NOMO-1 (cell line): ENCODE results near the gene FAM167B.

ENCODE experiments used
- DNase-seq, 2 experiments: peaks; one replicate each; lab custom pipeline; 2025; ENCODE audit not compliant: unreplicated experiment in 2 of 2; lab: John Stamatoyannopoulos, UW

The FAM167B gene

DNA sequence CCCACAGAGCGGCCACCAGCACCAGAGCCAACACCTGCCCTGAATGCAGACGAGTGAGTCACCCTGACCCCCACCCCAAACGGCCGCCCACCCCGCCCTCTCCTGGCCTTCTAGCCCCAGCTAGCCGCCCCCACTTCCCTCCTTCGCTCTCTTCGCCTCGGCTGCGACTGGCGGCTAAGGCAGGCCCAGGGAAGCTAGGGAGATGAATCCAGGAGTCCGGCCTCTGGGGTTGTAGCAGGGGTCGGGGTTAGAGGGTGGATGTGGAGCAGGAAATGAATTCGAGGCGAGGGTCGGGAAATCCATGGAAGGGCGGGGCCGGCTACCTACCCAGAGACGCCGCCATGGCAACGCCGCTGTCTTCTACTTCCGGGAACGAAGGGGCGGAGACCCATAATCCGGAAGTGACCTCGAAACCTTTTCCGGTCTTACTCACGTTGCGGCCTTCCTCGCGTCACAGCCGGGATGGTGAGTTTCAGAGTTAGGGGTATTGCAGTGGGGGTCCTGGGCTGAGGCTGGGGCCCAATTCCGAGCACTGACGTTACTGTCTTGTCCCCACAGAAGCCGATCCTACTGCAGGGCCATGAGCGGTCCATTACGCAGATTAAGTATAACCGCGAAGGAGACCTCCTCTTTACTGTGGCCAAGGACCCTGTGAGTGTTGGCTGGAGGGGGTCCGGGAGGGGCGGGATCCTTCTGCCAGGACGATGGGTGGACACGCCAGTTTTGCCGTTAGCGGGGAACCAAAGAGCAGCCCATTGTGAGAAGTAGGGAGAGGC lies 24.9 kb upstream of the FAM167B start, which contains the start of the genes EIF3I and TMEM234:
EIF3I (plus strand) TSS at position 428 of the 776 bp plus-strand sequence; CDS start at position 463, 35 bp downstream.
TMEM234 (minus strand) TSS at position 374 of the 776 bp plus-strand sequence; CDS start at position 343, 31 bp downstream.
- peak; percentile 63 to 84 for DNase-seq

DNA sequence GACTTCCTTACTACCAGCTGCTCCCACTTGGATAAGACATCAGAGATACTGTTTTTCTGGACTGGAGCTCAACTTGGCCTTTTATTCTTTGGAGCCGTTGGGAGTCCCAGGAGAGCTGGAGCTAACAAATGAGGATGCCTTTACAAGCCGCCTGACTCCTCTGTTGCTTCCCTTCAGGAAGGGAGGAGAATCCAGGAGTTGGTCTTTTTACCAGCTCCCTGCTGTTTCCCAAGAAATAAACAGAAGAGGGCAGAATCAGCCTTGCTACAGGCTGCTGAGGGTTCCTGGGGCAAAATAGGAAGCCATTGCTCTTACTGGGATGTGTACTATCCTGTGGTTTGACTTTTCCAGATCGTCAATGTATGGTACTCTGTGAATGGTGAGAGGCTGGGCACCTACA lies 23.3 kb upstream of the FAM167B start:
- no peak for DNase-seq

DNA sequence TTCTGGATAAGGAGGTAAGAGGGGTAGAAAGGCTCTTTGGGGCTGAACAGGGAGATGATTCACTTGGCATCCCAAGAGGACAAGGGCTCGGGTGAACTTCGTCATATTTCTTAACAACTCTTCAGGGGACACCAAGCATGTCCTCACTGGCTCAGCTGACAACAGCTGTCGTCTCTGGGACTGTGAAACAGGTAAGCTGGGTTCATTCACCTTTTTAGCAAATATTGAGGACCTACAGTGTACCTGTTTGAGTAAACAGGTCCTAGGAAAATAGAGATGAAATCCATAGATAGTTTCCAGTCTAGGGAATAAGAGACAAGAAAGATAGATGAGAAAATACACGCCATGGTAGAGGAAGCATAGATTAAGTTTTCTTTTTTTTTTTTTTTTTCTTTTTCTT lies 22.7 kb upstream of the FAM167B start:
- no peak for DNase-seq

DNA sequence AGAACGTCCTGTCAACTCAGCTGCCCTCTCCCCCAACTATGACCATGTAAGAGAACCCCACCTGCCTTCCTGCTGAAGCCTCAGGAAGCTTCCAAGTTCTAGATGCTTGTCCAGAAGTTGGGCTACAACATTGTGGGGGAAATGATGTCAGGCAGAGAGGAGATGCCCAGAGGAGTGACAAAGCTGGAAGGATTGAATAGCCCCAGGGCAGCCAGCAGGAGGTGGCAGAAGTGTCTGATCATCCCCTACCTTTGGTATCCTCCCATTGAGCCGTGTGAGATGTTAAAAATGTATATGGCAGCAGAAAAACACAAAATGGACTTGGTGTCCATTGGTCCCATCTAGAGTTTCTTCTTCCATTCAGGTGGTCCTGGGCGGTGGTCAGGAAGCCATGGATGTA lies 18.3 kb upstream of the FAM167B start:
- no peak for DNase-seq

DNA sequence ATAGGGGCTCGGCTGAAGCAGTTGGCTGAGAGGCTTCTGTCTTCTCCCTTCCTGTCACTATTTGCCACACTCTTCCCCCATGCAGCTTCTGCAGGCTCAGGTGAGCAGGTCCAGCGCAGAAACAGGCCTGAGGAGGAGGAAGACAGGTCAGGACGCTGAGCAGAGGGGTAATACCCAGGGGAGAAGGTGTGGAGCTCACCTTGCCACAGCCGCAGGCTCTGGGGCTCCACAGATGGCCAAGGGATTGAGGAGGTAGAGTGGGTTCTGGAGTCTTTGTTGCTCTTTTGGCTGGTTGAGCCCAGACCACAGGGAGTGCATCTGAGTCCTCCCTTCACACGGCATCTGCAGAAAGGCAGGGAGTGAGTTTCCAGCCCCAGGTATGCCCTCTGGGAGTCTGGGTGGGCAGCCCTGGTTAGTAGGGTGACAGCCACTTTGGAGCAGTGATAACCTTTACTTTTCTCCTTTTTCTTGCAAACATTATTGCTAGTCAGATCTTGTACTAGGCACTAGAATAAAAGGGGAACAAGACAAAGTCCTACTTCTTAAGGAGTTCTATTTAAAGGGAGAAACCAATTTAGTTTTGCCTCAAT lies 15.1 kb upstream of the FAM167B start:
- no peak for DNase-seq

DNA sequence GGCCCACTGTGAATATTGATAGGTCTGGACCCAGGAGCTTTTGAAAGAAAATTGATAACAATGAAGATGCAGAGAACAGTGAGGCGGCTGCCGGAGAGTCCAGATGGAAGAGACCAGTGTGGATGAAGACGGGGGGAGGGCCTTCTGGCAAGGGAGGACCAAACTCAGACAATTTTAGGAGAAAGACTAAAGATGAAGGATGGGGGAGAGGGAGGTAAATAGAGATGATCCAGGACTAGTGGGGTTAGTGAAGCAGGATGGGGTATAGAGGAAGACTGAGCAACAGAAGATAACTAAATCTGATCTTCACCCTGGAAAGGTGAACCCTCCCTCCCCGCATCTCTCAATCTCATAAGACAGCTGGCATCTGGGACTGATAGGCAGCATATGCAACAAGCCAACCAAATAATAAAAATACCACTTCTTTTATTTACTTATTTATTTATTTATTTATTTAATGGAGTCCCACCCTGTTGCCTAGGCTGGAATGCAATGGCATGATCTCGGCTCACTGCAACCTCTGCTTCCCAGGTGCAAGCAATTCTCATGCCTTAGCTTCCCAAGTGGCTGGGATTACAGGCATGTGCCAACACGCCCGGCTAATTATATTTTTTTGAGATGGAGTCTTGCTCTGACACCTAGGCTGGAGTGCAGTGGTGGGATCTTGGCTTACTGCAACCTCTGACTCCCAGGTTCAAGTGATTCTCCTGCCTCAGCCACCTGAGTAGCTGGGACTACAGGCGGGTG lies 14.3 kb upstream of the FAM167B start:
- DNase-seq: no peak

DNA sequence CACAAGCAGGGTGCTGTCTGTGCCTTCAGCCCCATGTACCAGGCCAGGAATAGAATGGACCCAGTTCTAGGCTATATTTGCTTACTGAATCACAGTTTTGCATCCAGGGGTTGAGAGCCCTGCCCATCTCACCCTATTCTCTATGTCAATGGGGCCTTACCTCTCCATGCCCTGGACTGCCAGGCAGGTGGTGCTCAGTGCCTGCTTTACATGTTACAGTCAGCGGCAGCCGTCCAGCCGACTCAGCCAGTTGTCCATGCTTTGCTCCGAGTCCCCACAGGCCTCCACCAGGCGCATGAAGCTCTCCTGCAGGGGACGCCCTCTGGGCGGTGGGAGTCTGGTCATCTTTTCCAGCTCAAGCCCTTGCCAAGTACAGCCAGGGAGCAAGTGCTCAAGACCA lies 12.2 kb upstream of the FAM167B start:
- no peak for DNase-seq

DNA sequence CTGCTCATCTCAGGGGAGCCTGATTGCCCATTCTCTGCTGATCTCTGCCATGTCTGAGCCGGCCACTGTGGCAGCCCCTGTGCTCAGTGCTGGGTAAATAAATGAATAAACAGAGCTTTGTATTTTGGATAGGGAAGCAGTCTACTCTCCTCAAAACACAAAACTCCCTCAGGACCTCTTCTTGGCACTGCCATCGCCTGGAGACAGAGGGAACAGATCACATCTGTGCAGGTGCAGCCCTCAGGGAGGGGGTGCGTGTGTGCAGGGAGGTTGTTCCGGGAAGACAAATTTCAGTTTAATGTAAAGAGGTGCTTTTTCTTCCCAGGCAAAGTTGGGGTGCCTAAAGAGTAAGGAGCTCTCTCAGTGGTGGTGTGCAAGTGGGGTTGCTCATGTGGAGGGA lies 7.7 kb upstream of the FAM167B start:
- DNase-seq: no peak

DNA sequence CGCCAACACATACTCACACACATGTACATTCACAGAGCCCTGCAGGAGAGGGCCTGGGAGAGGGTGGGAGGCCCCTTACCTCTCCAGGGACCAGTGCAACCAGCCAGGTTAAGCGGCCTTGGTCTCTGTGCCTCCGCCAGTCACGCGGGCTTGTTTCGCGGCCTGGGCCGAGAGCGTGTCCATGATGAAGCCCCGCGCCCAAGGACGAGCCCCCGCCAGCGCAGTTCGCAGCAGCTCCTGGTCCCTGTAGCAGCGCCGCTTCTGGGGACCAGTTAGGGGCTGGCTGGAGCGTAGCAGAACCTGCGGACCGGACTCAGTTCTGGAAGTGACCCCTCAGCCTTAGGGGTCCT lies 7.3 kb upstream of the FAM167B start:
- DNase-seq: no peak

DNA sequence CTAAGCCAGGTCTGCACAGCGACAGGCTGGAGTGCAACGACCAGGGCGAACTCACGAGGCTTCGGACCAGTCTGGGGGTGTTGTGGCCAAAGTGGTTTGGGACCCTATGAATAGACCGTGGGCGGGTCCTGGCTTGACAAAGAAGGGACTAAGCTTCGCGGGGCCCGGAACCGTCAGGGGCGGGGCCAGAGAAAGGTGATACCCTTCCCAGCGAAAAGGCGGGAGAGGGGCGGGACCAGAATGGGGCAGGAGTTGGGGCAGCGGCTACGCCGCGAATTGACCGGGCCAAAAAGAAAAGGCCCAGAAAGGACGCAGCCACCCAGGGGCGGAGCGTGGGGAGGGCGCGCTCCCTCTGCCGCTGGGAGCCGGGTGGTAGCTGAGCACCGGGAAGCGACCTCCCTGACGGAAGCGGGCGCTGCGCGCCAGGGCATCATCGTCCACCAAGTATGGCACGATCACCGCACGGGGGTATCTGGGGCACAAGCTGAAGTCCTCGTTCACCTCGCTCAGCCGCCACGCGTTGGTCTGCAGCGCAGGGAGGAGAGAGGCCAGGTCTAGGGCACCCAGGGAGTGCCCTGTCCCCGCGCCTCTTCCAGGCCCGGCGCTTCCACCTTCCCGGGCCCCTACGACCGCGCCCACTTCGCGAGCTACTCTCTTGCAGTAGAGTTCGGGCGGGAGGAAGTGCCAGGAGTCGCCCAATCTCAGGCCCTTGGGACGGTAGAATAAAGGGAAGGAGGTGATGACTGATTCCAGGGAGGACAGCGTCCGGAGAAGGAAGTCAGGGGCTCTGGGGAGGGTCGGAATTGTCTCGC lies 6.7 kb upstream of the FAM167B start:
- DNase-seq: peak; percentile 66 to 70

DNA sequence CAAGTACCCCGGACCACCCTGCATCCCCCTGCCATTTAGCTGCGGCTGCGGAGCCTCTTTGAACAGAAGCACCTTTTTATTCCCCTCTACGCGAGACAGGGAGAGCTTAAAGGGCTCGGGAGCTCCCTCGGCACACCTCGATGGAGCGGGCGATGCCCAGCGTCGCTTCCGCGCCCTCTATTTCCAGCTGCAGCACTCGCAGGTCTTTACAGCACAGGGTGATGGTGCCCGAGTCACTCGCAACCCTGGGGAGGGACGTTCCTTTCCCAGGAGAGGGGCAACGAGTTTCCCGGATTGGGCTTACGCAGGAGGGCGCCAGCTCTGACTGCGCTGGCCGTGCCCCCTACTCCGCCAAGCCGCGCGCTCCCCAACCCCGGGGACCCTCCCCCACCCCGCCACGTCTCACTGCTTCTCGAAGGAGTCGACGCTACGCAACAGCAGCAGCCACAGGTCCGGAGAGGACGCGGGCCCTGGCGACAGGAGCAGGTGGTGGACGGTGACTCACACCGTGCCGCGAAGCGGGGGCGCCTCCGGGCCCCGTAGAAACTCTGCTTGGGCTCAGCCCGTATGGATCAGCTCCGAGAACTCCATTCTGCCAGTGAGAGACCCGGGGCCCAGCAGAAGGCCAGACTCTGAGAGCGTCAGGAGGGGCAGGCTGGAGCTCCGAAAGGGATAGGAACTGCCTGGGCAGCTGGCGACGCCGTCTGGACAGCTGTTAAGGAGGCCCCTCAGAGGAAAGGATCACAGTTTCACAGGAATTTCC lies 5.8 kb upstream of the FAM167B start:
- peak; percentile 11 to 12 for DNase-seq

DNA sequence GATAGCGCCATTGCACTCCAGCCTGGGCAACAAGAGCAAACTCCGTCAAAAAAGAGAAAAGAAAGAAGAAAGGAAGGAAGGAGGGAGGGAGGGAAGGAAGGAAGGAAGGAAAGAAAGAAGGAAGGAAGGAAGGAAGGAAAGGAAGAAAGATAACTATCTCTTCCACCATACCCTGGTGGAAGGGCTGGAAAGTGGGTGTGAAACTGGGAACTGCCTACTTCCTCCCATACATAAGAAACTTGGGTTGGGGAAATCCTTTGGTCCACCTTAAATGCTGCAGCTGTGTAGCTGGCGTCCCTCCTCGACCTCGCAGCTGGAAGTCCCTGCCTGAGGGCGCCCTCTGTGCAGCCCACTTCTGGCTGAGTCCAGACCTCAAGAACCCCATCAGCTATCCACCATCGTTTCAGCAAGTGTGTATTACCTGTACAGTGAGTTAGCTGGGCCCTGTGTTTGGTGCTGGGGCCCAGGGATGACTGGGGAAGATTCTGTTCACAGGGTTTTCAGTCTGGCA lies 4.6 kb upstream of the FAM167B start:
- DNase-seq: peak; percentile 19 to 49

DNA sequence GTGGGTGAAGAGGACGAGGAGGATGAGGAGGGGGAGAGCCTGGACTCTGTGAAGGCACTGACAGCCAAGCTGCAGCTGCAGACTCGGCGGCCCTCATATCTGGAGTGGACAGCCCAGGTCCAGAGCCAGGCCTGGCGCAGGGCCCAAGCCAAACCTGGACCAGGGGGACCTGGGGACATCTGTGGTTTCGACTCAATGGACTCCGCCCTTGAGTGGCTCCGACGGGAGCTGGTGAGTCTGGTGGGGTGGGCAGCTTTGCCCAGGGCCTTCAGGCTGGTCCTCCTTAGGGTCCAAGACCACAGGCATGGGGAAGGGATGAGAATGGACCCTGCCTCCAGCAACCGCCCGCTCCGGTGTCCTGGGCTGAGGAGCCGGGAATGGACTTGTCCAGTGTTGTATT lies 430 bp downstream of the FAM167B start:
- no peak for DNase-seq

DNA sequence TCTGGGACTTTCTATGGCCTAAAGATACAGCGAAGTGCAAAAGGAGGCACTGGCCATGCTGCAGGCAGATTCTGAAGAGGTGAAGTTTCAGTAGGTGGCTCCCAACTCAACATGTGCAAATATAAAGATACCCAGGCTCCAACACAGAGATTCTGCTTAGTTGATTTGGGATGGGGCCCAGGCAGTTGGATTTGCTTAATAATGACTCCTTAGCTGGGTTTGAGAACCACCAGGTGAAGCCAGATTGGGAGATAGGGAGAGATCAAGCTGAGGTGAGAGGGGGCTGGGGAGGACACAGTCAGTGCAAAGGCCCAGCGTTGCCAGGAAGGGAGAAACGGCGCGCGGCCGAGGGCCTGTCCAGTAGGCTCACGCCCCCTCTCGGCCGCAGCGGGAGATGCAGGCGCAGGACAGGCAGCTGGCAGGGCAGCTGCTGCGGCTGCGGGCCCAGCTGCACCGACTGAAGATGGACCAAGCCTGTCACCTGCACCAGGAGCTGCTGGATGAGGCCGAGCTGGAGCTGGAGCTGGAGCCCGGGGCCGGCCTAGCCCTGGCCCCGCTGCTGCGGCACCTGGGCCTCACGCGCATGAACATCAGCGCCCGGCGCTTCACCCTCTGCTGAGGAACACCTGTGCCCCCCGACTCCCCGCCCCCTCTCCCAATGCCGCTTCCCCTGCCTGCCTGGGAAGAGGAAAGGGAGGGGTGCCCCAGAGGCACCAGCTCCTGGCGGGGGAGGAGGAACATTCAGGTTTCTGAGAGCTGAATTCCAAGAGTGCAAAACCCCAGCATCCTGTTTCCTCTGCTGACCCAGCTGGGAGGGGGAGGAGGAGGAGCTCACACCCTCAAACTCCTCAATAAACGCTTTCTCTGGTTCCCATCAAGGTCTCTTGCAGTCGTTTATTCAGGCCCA lies 1.2 kb downstream of the FAM167B start:
- DNase-seq: peak; percentile 22 to 46

DNA sequence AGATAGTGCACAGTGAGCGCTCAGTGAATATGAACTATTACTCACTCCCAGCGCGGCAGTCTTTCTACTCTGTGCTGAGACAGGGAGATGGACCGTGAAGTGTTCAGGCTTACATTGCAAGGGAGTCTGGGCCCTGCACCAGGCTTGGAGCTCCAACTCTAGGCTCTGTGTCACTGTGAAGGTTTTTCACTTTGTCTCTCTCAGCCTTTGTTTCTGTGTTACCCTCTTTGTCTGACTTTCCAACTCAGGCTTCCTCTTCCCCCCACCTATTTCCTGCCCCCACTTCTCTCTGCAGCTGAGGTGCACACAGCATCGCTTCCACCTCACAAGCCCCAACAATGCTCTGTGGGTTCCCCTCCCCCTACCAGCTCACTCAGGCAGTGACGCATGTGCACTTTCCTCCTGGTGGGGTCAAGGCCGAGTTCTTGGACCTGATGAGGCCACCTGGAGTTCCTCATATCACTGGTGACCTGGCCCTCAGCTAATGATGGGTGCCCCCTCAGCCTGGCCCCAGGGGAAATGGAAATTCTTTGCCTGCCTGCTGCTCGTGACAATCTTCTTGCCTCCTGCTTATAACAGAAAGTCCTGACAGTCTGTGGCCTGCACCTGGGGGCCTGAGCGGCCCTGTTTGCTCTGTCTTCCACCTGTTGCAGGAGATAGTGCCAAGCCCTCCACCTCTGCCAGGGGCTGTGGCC lies 3.0 kb downstream of the FAM167B start:
- peak; percentile 17 to 33 for DNase-seq

DNA sequence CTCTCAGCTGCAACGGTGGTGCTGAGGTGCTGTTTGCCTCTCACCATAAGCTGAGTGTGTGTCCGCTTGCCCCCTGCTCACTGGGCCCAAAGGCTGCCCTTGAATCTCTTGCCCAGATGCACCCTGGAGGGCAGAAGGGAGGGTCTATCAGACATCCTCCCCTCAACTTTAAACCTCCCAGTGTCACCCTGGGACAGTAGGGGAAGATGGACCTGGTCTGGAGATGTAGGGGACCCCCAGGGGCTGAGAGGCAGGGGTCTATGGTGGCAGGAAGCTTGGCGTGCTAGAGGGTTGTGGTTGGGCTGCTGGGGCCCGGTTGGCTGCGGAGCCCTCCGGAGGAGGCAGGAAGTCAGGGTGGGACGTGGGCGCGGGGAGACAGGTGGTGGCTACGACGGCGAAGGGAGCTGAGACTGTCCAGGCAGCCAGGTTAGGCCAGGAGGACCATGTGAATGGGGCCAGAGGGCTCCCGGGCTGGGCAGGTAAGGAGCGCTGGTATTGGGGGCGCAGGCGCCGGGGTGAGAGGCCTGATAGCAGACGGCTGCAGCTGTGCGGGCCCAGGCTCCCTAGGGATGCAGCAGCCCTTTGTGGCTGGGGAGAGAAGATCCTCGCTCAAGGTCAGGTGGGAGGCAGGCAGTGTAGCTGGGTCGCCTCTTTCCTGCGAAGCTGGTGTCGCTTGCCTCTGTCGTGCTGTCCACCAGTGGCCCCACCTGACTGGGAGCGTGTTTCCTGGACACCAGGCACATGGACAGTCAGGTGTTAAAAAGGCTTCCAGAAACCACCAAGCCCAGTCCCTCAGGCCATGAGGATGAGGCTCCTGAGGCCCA lies 4.1 kb downstream of the FAM167B start, which contains the start of gene LCK:
LCK (plus strand) TSS at position 373 of the 824 bp plus-strand sequence. CDS start 23,065 bp downstream, outside the sequence.
- no peak for DNase-seq
